ENCODE measurements around the gene UBASH3A. TPM values are rescaled to one million over a fixed set of nuclear protein-coding genes. Genes with fewer than 3 reads are reported as not detected.

The UBASH3A gene
- total and polyA plus RNA-seq, 2 donors (not counting 1 experiment from before 2014, with no cell fraction given), result not detected

DNA sequence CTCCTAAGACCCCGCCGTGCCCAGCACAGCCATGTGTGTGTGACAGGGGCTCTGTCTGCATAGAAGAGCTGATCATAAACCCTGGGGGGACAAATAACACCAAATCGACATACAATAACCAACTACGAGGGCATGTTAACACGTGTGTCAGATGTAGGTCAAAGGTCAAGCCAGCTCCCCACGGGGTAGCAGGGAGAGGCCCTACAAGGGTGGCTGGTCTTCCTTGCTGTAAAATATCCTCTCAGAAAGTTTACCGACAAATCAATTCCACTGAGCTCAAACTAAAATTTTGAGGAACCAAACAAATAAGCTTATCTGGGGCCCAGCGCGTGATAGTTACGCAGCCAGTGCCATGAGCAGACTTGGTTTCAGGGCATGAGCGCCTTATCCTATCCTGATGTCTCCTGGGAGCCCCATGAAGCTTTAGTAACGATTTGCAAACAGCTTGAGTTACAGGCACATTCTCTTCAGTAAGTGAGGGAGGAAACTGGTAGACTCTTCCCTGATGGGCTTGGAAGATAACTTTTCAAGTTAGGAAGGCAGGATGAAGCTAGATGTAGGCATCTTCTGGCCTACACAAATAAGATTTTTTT lies 5.2 kb upstream of the UBASH3A start:
- H2AFZ ChIP-seq (ENCODE audit: low read length), result no peak overlapping the region
- TF ChIP-seq CTCF (conservative IDR thresholded peaks at IDR 0.05 in 1 of 2, IDR thresholded peaks at IDR 0.05 in 1 of 2; ENCODE audit: low read depth in 1 of 2, low read length in 2 of 2) (no peak), EZH2 (IDR thresholded peaks at IDR 0.05; ENCODE audit: low read length, missing control alignments) (no peak)
- no peak for DNase-seq (ENCODE audit: low read depth in 2 of 2)
- no peaks in the 10 kb centered on the region for H4K20me1 ChIP-seq (ENCODE audit: control insufficient read depth, extremely low read depth, insufficient read depth, low read length)
- H3K9me3 ChIP-seq (ENCODE audit: control insufficient read depth, insufficient read depth, low read depth, low read length), result no peaks in the 10 kb centered on the region
- H3K4me3 ChIP-seq (replicated peaks in 1 of 4; ENCODE audit: control extremely low read depth in 1 of 4, insufficient read depth in 1 of 4, low read depth in 3 of 4, low read length in 4 of 4), result no peak overlapping the region
- H3K79me2 ChIP-seq (ENCODE audit: control insufficient read depth, insufficient read depth, low read length), result no peaks in the 10 kb centered on the region
- no peak overlapping the region for H3K4me2 ChIP-seq (ENCODE audit: extremely low read depth, insufficient read depth, low read length)
- no peaks in the 10 kb centered on the region for H3K27me3 ChIP-seq (ENCODE audit: control insufficient read depth, insufficient read depth, low read length)
- H3K9ac ChIP-seq (ENCODE audit: insufficient read depth, low read length), result no peak overlapping the region
- no peak overlapping the region for H3K27ac ChIP-seq (ENCODE audit: insufficient read depth, low read length)
- H3K4me1 ChIP-seq (ENCODE audit: control insufficient read depth, extremely low read depth, insufficient read depth, low read length), result no peaks in the 10 kb centered on the region
- no peaks in the 10 kb centered on the region for H3K36me3 ChIP-seq (ENCODE audit: control insufficient read depth, insufficient read depth, low read length)

DNA sequence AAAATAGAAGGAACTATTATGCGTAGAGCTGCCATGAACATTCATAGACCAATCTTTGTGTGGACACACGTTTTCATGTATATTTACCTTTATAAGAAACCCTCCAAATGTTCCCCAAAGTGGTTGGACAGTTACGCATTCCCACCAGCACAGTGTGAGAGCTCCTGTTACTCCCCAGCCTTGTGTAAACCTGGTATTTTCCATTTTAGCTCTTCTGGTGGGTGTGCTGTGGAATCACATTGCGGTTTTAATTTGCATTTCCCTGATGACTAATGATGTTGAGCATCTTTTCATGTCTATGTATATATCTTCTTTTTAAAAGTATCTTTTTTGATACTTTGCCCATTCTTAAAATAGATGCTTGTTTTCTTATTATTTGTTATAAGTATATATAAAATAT lies 3.2 kb upstream of the UBASH3A start:
- no peak overlapping the region for H2AFZ ChIP-seq (ENCODE audit: low read length)
- H3K4me2 ChIP-seq (ENCODE audit: extremely low read depth, insufficient read depth, low read length), result no peak overlapping the region
- H4K20me1 ChIP-seq (ENCODE audit: control insufficient read depth, extremely low read depth, insufficient read depth, low read length), result no peaks in the 10 kb centered on the region
- TF ChIP-seq EZH2 (IDR thresholded peaks at IDR 0.05; ENCODE audit: low read length, missing control alignments) (no peak), CTCF (conservative IDR thresholded peaks at IDR 0.05 in 1 of 2, IDR thresholded peaks at IDR 0.05 in 1 of 2; ENCODE audit: low read depth in 1 of 2, low read length in 2 of 2) (no peak)
- no peaks in the 10 kb centered on the region for H3K9me3 ChIP-seq (ENCODE audit: control insufficient read depth, insufficient read depth, low read depth, low read length)
- no peaks in the 10 kb centered on the region for H3K27me3 ChIP-seq (ENCODE audit: control insufficient read depth, insufficient read depth, low read length)
- peak in 1 of 2 donors; percentile 71 for DNase-seq (ENCODE audit: low read depth in 2 of 2)
- no peak overlapping the region for H3K9ac ChIP-seq (ENCODE audit: insufficient read depth, low read length)
- no peaks in the 10 kb centered on the region for H3K4me1 ChIP-seq (ENCODE audit: control insufficient read depth, extremely low read depth, insufficient read depth, low read length)
- H3K36me3 ChIP-seq (ENCODE audit: control insufficient read depth, insufficient read depth, low read length), result no peaks in the 10 kb centered on the region
- H3K79me2 ChIP-seq (ENCODE audit: control insufficient read depth, insufficient read depth, low read length), result no peaks in the 10 kb centered on the region
- H3K27ac ChIP-seq (ENCODE audit: insufficient read depth, low read length), result no peak overlapping the region
- H3K4me3 ChIP-seq (replicated peaks in 1 of 4; ENCODE audit: control extremely low read depth in 1 of 4, insufficient read depth in 1 of 4, low read depth in 3 of 4, low read length in 4 of 4), result no peak overlapping the region

GRCh38 chr21:42401154-42401553 lies 2.5 kb upstream of the UBASH3A start:
- no peaks in the 10 kb centered on the region for H4K20me1 ChIP-seq (ENCODE audit: control insufficient read depth, extremely low read depth, insufficient read depth, low read length)
- H3K27ac ChIP-seq (ENCODE audit: insufficient read depth, low read length), result no peak overlapping the region
- TF ChIP-seq EZH2 (IDR thresholded peaks at IDR 0.05; ENCODE audit: low read length, missing control alignments), result no peak
- TF ChIP-seq CTCF (conservative IDR thresholded peaks at IDR 0.05 in 1 of 2, IDR thresholded peaks at IDR 0.05 in 1 of 2; ENCODE audit: low read depth in 1 of 2, low read length in 2 of 2), result no peak
- H2AFZ ChIP-seq (ENCODE audit: low read length), result no peak overlapping the region
- no peaks in the 10 kb centered on the region for H3K4me1 ChIP-seq (ENCODE audit: control insufficient read depth, extremely low read depth, insufficient read depth, low read length)
- H3K36me3 ChIP-seq (ENCODE audit: control insufficient read depth, insufficient read depth, low read length), result no peaks in the 10 kb centered on the region
- H3K9ac ChIP-seq (ENCODE audit: insufficient read depth, low read length), result no peak overlapping the region
- H3K79me2 ChIP-seq (ENCODE audit: control insufficient read depth, insufficient read depth, low read length), result no peaks in the 10 kb centered on the region
- no peaks in the 10 kb centered on the region for H3K27me3 ChIP-seq (ENCODE audit: control insufficient read depth, insufficient read depth, low read length)
- peak; percentile 9 to 41 for DNase-seq (ENCODE audit: low read depth in 2 of 2)
- no peak overlapping the region for H3K4me3 ChIP-seq (replicated peaks in 1 of 4; ENCODE audit: control extremely low read depth in 1 of 4, insufficient read depth in 1 of 4, low read depth in 3 of 4, low read length in 4 of 4)
- H3K4me2 ChIP-seq (ENCODE audit: extremely low read depth, insufficient read depth, low read length), result no peak overlapping the region
- no peaks in the 10 kb centered on the region for H3K9me3 ChIP-seq (ENCODE audit: control insufficient read depth, insufficient read depth, low read depth, low read length)
